K562 (cell line): ENCODE results near the gene NUDT14. TPM values are rescaled to one million over a fixed set of nuclear protein-coding genes. Genes with fewer than 3 reads are reported as not detected.

ENCODE experiments used
- ATAC-seq: fragments of 200-7000 bp; cut with Tn5 transposase; 3 replicates; pipeline ENCODE4 v1.9.1; 2020; ENCODE audit warnings: moderate library complexity
- BruUV-seq: library from RNA; stranded (reverse); fragments of 400-500 nt; replicated peaks from 2 replicates; lab custom pipeline; 2021; lab: Mats Ljungman, UMichigan
- CTCF ChIA-PET: fragments of 300-600 bp; formaldehyde crosslinking; extraction: SDS; loops from one replicate; lab custom pipeline; 2021; ENCODE audit warnings: low intra/inter-chr PET ratio; lab: Yijun Ruan, JAX
- POLR2A ChIA-PET: fragments of 300-600, 350-650 bp; sonication (Branson Sonifier 250); formaldehyde crosslinking; extraction: SDS; loops from one replicate; lab custom pipeline; 2021; ENCODE audit warnings: antibody characterized with exemption, inconsistent platforms; lab: Yijun Ruan, JAX
- DNase-seq, 4 experiments: peaks; one replicate each; pipeline versions ENCODE4 v3.0.0 to v3.0.0-alpha.2; 2011 to 2018; ENCODE audit warnings: low spot score in 3 of 4, mixed read lengths in 3 of 4; ENCODE audit errors: extremely low read depth in 1 of 4
- FAIRE-seq: peaks from 2 replicates; lab custom pipeline; 2011; peaks lifted over from hg19 to GRCh38; lab: Jason Lieb, UNC
- H2AFZ ChIP-seq: 2 replicates; pipeline ENCODE4 v1.6.0; 2011; ENCODE audit warnings: low read depth, low read length, control low read depth, inconsistent platforms
- H3K27ac ChIP-seq: fragments of 200-600 bp; 3 replicates; pipeline ENCODE4 v1.8.0; 2011; ENCODE audit warnings: low read depth, mild to moderate bottlenecking, control low read depth, inconsistent platforms, low read length, moderate library complexity, mixed read lengths; ENCODE audit errors: extremely low read depth
- H3K27me3 ChIP-seq, 2 experiments: fragments of 300-600 bp in 1 of 2; 2 replicates in 1 of 2; 3 replicates in 1 of 2; pipeline versions ENCODE4 v1.6.0 to v1.8.0; 2011; ENCODE audit warnings: inconsistent platforms in 2 of 2, low read length in 2 of 2, mild to moderate bottlenecking in 1 of 2, mixed read lengths in 1 of 2, moderate library complexity in 1 of 2; ENCODE audit not compliant: control insufficient read depth in 2 of 2, insufficient read depth in 2 of 2
- H3K36me3 ChIP-seq: fragments of 300-600 bp; 3 replicates; pipeline ENCODE4 v1.8.0; 2011; ENCODE audit warnings: mild to moderate bottlenecking, low read length, inconsistent platforms; ENCODE audit not compliant: control insufficient read depth, insufficient read depth
- H3K4me1 ChIP-seq, 2 experiments: fragments of 200-600 bp in 1 of 2; replicated peaks in 1 of 2; 2 replicates in 1 of 2; 3 replicates in 1 of 2; pipeline versions ENCODE4 v1.5.1 to v1.8.0; 2011; ENCODE audit warnings: inconsistent platforms in 2 of 2, low read length in 2 of 2, mild to moderate bottlenecking in 1 of 2, mixed read lengths in 1 of 2, moderate library complexity in 1 of 2; ENCODE audit not compliant: control insufficient read depth in 2 of 2, insufficient read depth in 2 of 2
- H3K4me2 ChIP-seq: 2 replicates; pipeline ENCODE4 v1.6.1; 2011; ENCODE audit warnings: low read length, control low read depth, inconsistent platforms, mixed read lengths; ENCODE audit not compliant: insufficient read depth
- H3K4me3 ChIP-seq: fragments of 200-600 bp; sonication (generic), shearing (Covaris generic); 2 replicates; pipeline ENCODE4 v1.5.1; 2016; ENCODE audit warnings: control low read depth, inconsistent platforms
- H3K79me2 ChIP-seq: fragments of 200-600 bp; 3 replicates; pipeline ENCODE4 v1.8.0; 2011; ENCODE audit warnings: low read length, inconsistent platforms; ENCODE audit not compliant: control insufficient read depth, insufficient read depth
- H3K9ac ChIP-seq, 2 experiments: 2 replicates each; pipeline versions ENCODE4 v1.6.0 to v1.6.1; 2011; ENCODE audit warnings: low read depth in 2 of 2, low read length in 2 of 2, control low read depth in 1 of 2, inconsistent platforms in 1 of 2, mild to moderate bottlenecking in 1 of 2, mixed read lengths in 1 of 2; ENCODE audit not compliant: insufficient read depth in 1 of 2
- H3K9me1 ChIP-seq: one replicate; pipeline ENCODE4 v1.6.0; 2011; ENCODE audit warnings: inconsistent platforms, mild to moderate bottlenecking, low read length, moderate library complexity; ENCODE audit not compliant: control insufficient read depth, insufficient read depth
- H3K9me3 ChIP-seq: replicated peaks from 2 replicates; pipeline ENCODE4 v1.5.1; 2011; ENCODE audit warnings: low read depth, low read length, inconsistent platforms; ENCODE audit not compliant: control insufficient read depth, insufficient read depth
- H4K20me1 ChIP-seq: replicated peaks from 2 replicates; pipeline ENCODE4 v1.6.1; 2011; ENCODE audit warnings: low read length, inconsistent platforms, mixed read lengths; ENCODE audit not compliant: control insufficient read depth, insufficient read depth
- BMI1 ChIP-seq: fragments of 150-350 bp; IDR thresholded peaks from 2 replicates; pipeline ENCODE4 v1.6.1; 2014; ENCODE audit warnings: low read length
- CTCF ChIP-seq, 3 experiments: IDR thresholded peaks in 2 of 3; conservative IDR thresholded peaks in 1 of 3; 2 replicates each; pipeline ENCODE4 v1.5.1; 2011 to 2012; ENCODE audit warnings: low read length in 3 of 3, mild to moderate bottlenecking in 3 of 3, control low read depth in 2 of 3, improper control_type of control experiment in 1 of 3, inconsistent platforms in 1 of 3, low read depth in 1 of 3, mixed read lengths in 1 of 3, moderate library complexity in 1 of 3; ENCODE audit not compliant: insufficient read depth in 2 of 3
- ETS2 ChIP-seq: IDR thresholded peaks from 2 replicates; pipeline ENCODE4 v1.6.1; 2016; ENCODE audit warnings: borderline replicate concordance, missing genetic modification characterization, mild to moderate bottlenecking, moderate library complexity, missing compliant biosample characterization; ENCODE audit not compliant: poor library complexity, severe bottlenecking
- FOXK2 ChIP-seq, 2 experiments: fragments of 450-650 bp; IDR thresholded peaks in 1 of 2; conservative IDR thresholded peaks in 1 of 2; 2 replicates each; pipeline ENCODE4 v1.6.1; 2016; ENCODE audit warnings: low read depth in 2 of 2, mild to moderate bottlenecking in 1 of 2
- GATAD2A ChIP-seq: fragments of 450-650 bp; IDR thresholded peaks from 2 replicates; pipeline ENCODE4 v1.6.1; 2017
- KAT8 ChIP-seq: fragments of 450-650 bp; IDR thresholded peaks from 2 replicates; pipeline ENCODE4 v1.6.1; 2016; ENCODE audit warnings: low read depth, mild to moderate bottlenecking
- MCM5 ChIP-seq: fragments of 450-650 bp; IDR thresholded peaks from 2 replicates; pipeline ENCODE4 v1.6.1; 2016; ENCODE audit warnings: low read depth
- MEF2D ChIP-seq: conservative IDR thresholded peaks from 2 replicates; pipeline ENCODE4 v1.6.1; 2016; ENCODE audit warnings: low read depth, missing genetic modification characterization, missing compliant biosample characterization
- NBN ChIP-seq: fragments of 450-650 bp; IDR thresholded peaks from 2 replicates; pipeline ENCODE4 v1.6.1; 2016; ENCODE audit warnings: low read depth, mild to moderate bottlenecking
- NR2C2 ChIP-seq, 2 experiments: fragments of 200-800 bp in 1 of 2; sonication (Bioruptor generic) in 1 of 2; sonication (generic) in 1 of 2; formaldehyde crosslinking in 1 of 2; IDR thresholded peaks; 2 replicates each; pipeline versions ENCODE4 v1.6.1 to v1.8.0; 2016 to 2022; ENCODE audit warnings: mild to moderate bottlenecking in 1 of 2, missing compliant biosample characterization in 1 of 2, missing genetic modification characterization in 1 of 2, missing genetic modification reagents in 1 of 2
- NR4A1 ChIP-seq, 2 experiments: fragments of 250-450 bp in 1 of 2; fragments of 450-650 bp in 1 of 2; sonication (Bioruptor Pico) in 1 of 2; IDR thresholded peaks; 2 replicates each; pipeline versions ENCODE4 v1.4.0 to v1.6.1; 2016 to 2020; ENCODE audit warnings: mild to moderate bottlenecking in 2 of 2, missing compliant biosample characterization in 1 of 2, missing genetic modification characterization in 1 of 2, moderate library complexity in 1 of 2
- SMARCC2 ChIP-seq: fragments of 450-650 bp; IDR thresholded peaks from 2 replicates; pipeline ENCODE4 v1.6.1; 2017; ENCODE audit warnings: antibody characterized with exemption, moderate library complexity, mild to moderate bottlenecking, low read depth
- SRF ChIP-seq, 2 experiments: fragments of 250-450, 450-650 bp in 1 of 2; sonication (Bioruptor Pico) in 1 of 2; sonication (generic) in 1 of 2; formaldehyde crosslinking; IDR thresholded peaks; 2 replicates each; pipeline versions ENCODE4 v1.5.0 to v1.5.1; 2020 to 2022; ENCODE audit warnings: mild to moderate bottlenecking in 1 of 2, missing genetic modification reagents in 1 of 2
- THAP7 ChIP-seq: fragments of 250-450 bp; sonication (Bioruptor Pico); IDR thresholded peaks from 2 replicates; pipeline ENCODE4 v1.5.0; 2021
- ZFP1 ChIP-seq: fragments of 450-650 bp; formaldehyde crosslinking; IDR thresholded peaks from 2 replicates; pipeline ENCODE4 v1.4.0; 2020; ENCODE audit warnings: mild to moderate bottlenecking, mixed read lengths
- ZNF175 ChIP-seq: fragments of 200-800 bp; sonication (Bioruptor generic); IDR thresholded peaks from 2 replicates; pipeline ENCODE4 v1.6.1; 2016; ENCODE audit warnings: low read depth, mild to moderate bottlenecking, missing genetic modification characterization, missing compliant biosample characterization
- ZNF436 ChIP-seq: fragments of 250-450, 450-650 bp; sonication (Bioruptor Pico); formaldehyde crosslinking; IDR thresholded peaks from 2 replicates; pipeline ENCODE4 v1.7.0; 2020; ENCODE audit warnings: mild to moderate bottlenecking
- ZNF584 ChIP-seq: fragments of 200-800 bp; sonication (Bioruptor generic); IDR thresholded peaks from 2 replicates; pipeline ENCODE4 v1.6.1; 2016; ENCODE audit warnings: low read depth, mild to moderate bottlenecking, missing genetic modification characterization, missing compliant biosample characterization
- WGBS: fragments of 100-300 bp; shearing (Covaris generic); methylation state at CpG from one replicate; pipeline ENCODE4 v1.1.6; 2016; ENCODE audit warnings: low coverage, mixed read lengths; ENCODE audit not compliant: insufficient coverage; ENCODE audit errors: missing lambda C conversion rate; 5-methylcytosine and 5-hydroxymethylcytosine counted together
- in situ Hi-C: fragments of 300-500 bp; cut with MboI; formaldehyde crosslinking; loops from 4 replicates; pipeline ENCODE4 v1.15.0; 2018; ENCODE audit warnings: inconsistent platforms, mixed read lengths
- intact Hi-C: fragments of 100-400 bp; cut with micrococcal nuclease; formaldehyde crosslinking; loops from 2 replicates; pipeline ENCODE4 v1.14.2; 2022
- polyA plus RNA-seq, 8 experiments: library from polyadenylated mRNA; depleted of rRNA in 4 of 8; stranded (reverse) in 5 of 8; unstranded in 3 of 8; fragments of >200 nt; fragmentation: Nextera tagmentation in 2 of 8; fragmentation: Illumina TruSeq in 1 of 8; extraction: Ambion mirVana in 2 of 8; extraction: Trizol in 1 of 8; gene quantifications; 2 replicates each; pipeline versions ENCODE4 v1.2.1 to v1.2.3, GENCODE V29; 2011 to 2014; ENCODE audit warnings: inconsistent platforms in 1 of 8, missing spikeins in 1 of 8
- total RNA-seq, 7 experiments: library from RNA; depleted of rRNA in 6 of 7; stranded (reverse); fragments of >200 nt in 6 of 7; fragmentation: Illumina TruSeq in 2 of 7; extraction: Trizol in 2 of 7; gene quantifications; 2 replicates each; pipeline versions ENCODE4 v1.2.1 to v1.2.3, GENCODE V29; 2011 to 2021; ENCODE audit warnings: low replicate concordance in 1 of 7
- TF ChIP-seq, protein P1 (sequence below): fragments of 250-450 bp; sonication (Bioruptor Pico); IDR thresholded peaks from 2 replicates; pipeline ENCODE4 v1.8.0; 2022; ENCODE audit warnings: inconsistent platforms, mild to moderate bottlenecking, moderate library complexity, borderline replicate concordance

The NUDT14 gene
- total and polyA plus RNA-seq, 9 of the 15 experiments (the other 6 are each of a cell fraction or from before 2014, with no cell fraction given): 0.14 to 16.3 (median 8.2) TPM

DNA sequence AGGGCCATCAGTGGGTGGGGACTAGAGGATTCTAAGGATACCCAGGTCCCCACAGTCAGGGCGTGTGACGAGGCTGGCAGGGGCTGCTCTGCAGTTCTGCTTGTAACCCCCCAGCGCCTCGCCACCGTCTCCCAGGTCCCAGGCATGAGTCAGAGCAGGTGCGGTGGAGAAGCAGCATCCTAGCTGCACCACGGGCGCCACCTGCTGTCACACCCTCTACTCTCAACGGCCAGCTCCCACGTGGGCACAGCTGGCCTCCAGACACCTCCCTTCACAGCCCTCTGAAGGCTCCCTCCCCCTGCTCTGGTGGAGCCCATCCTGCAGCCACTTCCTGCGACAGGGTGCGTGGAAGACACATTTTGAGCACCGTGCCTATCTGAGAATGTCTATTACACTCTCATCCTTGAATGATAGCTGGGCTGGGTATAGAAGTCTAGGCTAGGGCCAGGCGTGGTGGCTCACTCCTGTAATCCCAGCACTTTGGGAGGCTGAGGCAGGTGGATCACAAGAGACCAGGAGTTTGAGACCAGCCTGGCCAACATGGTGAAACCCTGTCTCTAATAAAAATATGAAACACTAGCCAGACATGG lies 6.9 kb upstream of the NUDT14 start:
- Histone ChIP-seq H3K27ac (no peak overlapping the region), H3K9me3 (no peaks in the 10 kb centered on the region; the same call in none of the 2 replicates), H3K27me3 (no peaks in the 10 kb centered on the region), H2AFZ (no peak overlapping the region), H3K4me3 (no peak overlapping the region), H3K79me2 (no peaks in the 10 kb centered on the region), H3K4me1 (peaks cover 0 to 28% of the 10 kb centered on the region in 2 experiments; a peak in 2 of 5 replicates), H4K20me1 (no peaks in the 10 kb centered on the region), H3K9ac (no peak overlapping the region), H3K9me1 (no peaks in the 10 kb centered on the region), H3K4me2 (no peak overlapping the region), H3K36me3 (no peaks in the 10 kb centered on the region)
- ATAC-seq (no peak), DNase-seq (no peak), FAIRE-seq (no peak)
- ChIA-PET POLR2A (no interaction called here), CTCF (no interaction called here)
- BruUV-seq: no TSS peak
- in situ Hi-C loops (no loop called here), intact Hi-C loops (no loop called here)
- 25% methylated on average over 13 of the region's 14 CpGs for WGBS
- TF ChIP-seq BMI1 (no peak), SMARCC2 (no peak), GATAD2A (no peak), ZNF584 (CRISPR knock-in tag) (no peak), NR2C2 (CRISPR knock-in tag; IDR thresholded peaks at IDR 0.05) (no peak), NR2C2 (tag; IDR thresholded peaks at IDR 0.05) (no peak), NR4A1 (CRISPR knock-in tag; IDR thresholded peaks at IDR 0.05) (no peak), NR4A1 (tag; IDR thresholded peaks at IDR 0.05) (no peak), THAP7 (no peak), SRF (CRISPR knock-in tag; IDR thresholded peaks at IDR 0.05) (no peak), ZNF175 (CRISPR knock-in tag) (no peak), MEF2D (tag) (no peak), NBN (no peak), FOXK2 (conservative IDR thresholded peaks at IDR 0.05 in 1 of 2, IDR thresholded peaks at IDR 0.05 in 1 of 2; ENCODE audit: low read depth in 2 of 2) (no peak), MCM5 (no peak), KAT8 (no peak), ZNF436 (CRISPR knock-in tag) (no peak), ZFP1 (CRISPR knock-in tag) (peak; percentile 84), ETS2 (tag) (no peak), CTCF (IDR thresholded peaks at IDR 0.05 in 2 of 3, conservative IDR thresholded peaks at IDR 0.05 in 1 of 3; ENCODE audit: insufficient read depth in 2 of 3, low read depth in 1 of 3, low read length in 3 of 3) (peak; percentile 9 to 17 (median 15); a peak in 2 of 6 replicates)
- TF ChIP-seq, protein P1, sequence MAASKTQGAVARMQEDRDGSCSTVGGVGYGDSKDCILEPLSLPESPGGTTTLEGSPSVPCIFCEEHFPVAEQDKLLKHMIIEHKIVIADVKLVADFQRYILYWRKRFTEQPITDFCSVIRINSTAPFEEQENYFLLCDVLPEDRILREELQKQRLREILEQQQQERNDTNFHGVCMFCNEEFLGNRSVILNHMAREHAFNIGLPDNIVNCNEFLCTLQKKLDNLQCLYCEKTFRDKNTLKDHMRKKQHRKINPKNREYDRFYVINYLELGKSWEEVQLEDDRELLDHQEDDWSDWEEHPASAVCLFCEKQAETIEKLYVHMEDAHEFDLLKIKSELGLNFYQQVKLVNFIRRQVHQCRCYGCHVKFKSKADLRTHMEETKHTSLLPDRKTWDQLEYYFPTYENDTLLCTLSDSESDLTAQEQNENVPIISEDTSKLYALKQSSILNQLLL (CRISPR knock-in tag): no peak
